Measurements from ENCODE around the gene OR6N2. TPM values are rescaled to one million over a fixed set of nuclear protein-coding genes. Genes with fewer than 3 reads are reported as not detected.

OR6N2 gene
- total RNA-seq, 1 experiment from 2014 or later, result not detected

DNA sequence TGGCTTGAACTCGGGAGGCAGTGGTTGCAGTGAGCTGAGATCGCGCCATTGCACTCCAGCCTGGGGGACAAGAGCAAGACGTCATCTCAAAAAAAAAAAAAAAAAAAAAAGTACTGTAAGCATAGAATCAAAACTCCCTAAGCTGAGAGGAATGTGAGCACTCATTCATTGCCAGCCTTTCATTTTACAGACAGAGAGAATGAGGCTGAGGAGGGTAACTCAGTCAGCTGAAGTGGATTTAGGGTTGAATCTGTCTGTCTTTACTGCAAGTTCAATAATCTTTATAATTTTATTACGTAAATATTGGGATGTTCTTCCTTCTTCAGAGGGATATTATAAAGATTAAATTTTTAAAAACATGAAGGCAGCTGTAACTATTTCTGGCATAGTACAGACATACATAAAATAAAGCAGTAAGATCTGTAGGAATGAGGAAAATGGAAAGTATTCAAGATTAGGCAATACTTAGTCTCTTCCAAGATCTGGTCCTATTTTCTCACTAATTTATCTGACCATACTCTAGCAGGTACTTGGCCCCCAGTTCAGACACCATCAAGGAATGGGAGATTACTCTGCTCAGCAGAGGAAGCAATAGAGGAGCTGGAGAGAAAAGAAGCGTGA lies 26.0 kb upstream of the OR6N2 start:
- no peak overlapping the region for H3K27ac ChIP-seq (ENCODE audit: low read depth, low read length, poor library complexity, severe bottlenecking)
- peaks cover 5% of the 10 kb centered on the region for H3K27me3 ChIP-seq (replicated peaks; ENCODE audit: insufficient read depth, low read depth, low read length, poor library complexity)
- CTCF ChIA-PET, result no interaction called here
- no peaks in the 10 kb centered on the region for H3K36me3 ChIP-seq (ENCODE audit: insufficient read depth, low read length, poor library complexity, severe bottlenecking)
- no TSS peak for BruUV-seq (replicated peaks)
- TF ChIP-seq, protein P1, sequence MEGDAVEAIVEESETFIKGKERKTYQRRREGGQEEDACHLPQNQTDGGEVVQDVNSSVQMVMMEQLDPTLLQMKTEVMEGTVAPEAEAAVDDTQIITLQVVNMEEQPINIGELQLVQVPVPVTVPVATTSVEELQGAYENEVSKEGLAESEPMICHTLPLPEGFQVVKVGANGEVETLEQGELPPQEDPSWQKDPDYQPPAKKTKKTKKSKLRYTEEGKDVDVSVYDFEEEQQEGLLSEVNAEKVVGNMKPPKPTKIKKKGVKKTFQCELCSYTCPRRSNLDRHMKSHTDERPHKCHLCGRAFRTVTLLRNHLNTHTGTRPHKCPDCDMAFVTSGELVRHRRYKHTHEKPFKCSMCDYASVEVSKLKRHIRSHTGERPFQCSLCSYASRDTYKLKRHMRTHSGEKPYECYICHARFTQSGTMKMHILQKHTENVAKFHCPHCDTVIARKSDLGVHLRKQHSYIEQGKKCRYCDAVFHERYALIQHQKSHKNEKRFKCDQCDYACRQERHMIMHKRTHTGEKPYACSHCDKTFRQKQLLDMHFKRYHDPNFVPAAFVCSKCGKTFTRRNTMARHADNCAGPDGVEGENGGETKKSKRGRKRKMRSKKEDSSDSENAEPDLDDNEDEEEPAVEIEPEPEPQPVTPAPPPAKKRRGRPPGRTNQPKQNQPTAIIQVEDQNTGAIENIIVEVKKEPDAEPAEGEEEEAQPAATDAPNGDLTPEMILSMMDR (conservative IDR thresholded peaks at IDR 0.05; ENCODE audit: low read depth, low read length), result no peak
- no peak for TF ChIP-seq EZH2 (IDR thresholded peaks at IDR 0.05; ENCODE audit: borderline replicate concordance, low read depth, low read length, poor library complexity, severe bottlenecking)
- no peaks in the 10 kb centered on the region for H3K4me1 ChIP-seq (ENCODE audit: insufficient read depth, low read length, poor library complexity, severe bottlenecking)
- H3K9me3 ChIP-seq (ENCODE audit: low read depth, low read length, poor library complexity, severe bottlenecking), result no peaks in the 10 kb centered on the region
- intact Hi-C loops (cut with micrococcal nuclease; ENCODE audit: unreplicated experiment), result no loop called here
- DNase-seq (ENCODE audit: low spot score), result no peak
- H3K4me3 ChIP-seq (ENCODE audit: low read depth, low read length, poor library complexity, severe bottlenecking), result no peak overlapping the region
- POLR2A ChIA-PET (ENCODE audit: low non-redundant PET), result no interaction called here

DNA sequence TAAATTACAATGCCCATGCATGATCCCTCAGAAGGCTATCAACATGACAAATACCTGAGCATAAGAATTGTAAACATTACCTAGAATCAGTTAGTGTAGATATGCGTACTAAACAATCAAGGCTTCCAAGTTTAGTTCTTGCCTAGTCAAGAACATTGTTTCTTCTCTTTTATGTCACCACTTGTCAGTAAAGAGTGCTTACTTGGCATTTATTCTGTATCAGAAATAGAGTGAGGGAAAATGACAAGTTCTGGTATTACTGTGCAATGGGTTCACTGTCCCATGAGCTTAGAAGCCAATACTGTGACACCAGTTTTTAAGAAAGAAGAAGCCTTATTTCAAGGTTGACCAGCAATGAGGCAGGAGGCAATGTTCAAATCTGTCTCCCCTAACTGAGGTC lies 22.7 kb upstream of the OR6N2 start:
- TF ChIP-seq EZH2 (IDR thresholded peaks at IDR 0.05; ENCODE audit: borderline replicate concordance, low read depth, low read length, poor library complexity, severe bottlenecking), result no peak
- TF ChIP-seq, protein P1 (conservative IDR thresholded peaks at IDR 0.05; ENCODE audit: low read depth, low read length), result no peak
- Histone ChIP-seq H3K27me3 (replicated peaks; ENCODE audit: insufficient read depth, low read depth, low read length, poor library complexity) (peaks cover 28% of the 10 kb centered on the region), H3K9me3 (ENCODE audit: low read depth, low read length, poor library complexity, severe bottlenecking) (no peaks in the 10 kb centered on the region), H3K36me3 (ENCODE audit: insufficient read depth, low read length, poor library complexity, severe bottlenecking) (no peaks in the 10 kb centered on the region), H3K4me1 (ENCODE audit: insufficient read depth, low read length, poor library complexity, severe bottlenecking) (no peaks in the 10 kb centered on the region), H3K4me3 (ENCODE audit: low read depth, low read length, poor library complexity, severe bottlenecking) (no peak overlapping the region), H3K27ac (ENCODE audit: low read depth, low read length, poor library complexity, severe bottlenecking) (no peak overlapping the region)
- CTCF ChIA-PET, result no interaction called here
- BruUV-seq (replicated peaks), result no TSS peak
- POLR2A ChIA-PET (ENCODE audit: low non-redundant PET), result no interaction called here
- intact Hi-C loops (cut with micrococcal nuclease; ENCODE audit: unreplicated experiment), result no loop called here
- DNase-seq (ENCODE audit: low spot score), result no peak

DNA sequence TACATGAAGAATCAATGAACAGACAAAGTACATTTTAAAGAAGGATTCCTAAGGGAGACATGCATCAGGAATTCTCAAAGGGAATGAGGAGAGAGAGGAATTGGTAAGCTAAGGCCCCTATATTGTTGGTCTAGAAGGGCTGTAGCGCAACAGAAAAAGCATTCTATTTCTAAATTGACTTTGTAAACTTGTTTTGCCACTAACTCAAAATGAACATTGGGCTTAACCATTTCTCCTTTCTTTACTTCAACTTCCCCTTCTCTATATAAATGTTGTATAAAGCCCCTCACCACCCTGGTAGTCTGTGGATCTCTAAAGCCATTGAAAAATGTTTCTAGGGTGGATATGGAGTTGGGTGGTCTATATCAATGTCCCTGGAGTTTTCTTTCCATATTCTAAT lies 20.4 kb upstream of the OR6N2 start:
- H3K27me3 ChIP-seq (replicated peaks; ENCODE audit: insufficient read depth, low read depth, low read length, poor library complexity), result peaks cover 33% of the 10 kb centered on the region
- BruUV-seq (replicated peaks), result no TSS peak
- no peaks in the 10 kb centered on the region for H3K36me3 ChIP-seq (ENCODE audit: insufficient read depth, low read length, poor library complexity, severe bottlenecking)
- no peaks in the 10 kb centered on the region for H3K9me3 ChIP-seq (ENCODE audit: low read depth, low read length, poor library complexity, severe bottlenecking)
- no peak for DNase-seq (ENCODE audit: low spot score)
- POLR2A ChIA-PET (ENCODE audit: low non-redundant PET), result no interaction called here
- intact Hi-C loops (cut with micrococcal nuclease; ENCODE audit: unreplicated experiment), result no loop called here
- CTCF ChIA-PET, result no interaction called here
- H3K4me3 ChIP-seq (ENCODE audit: low read depth, low read length, poor library complexity, severe bottlenecking), result no peak overlapping the region
- no peak overlapping the region for H3K27ac ChIP-seq (ENCODE audit: low read depth, low read length, poor library complexity, severe bottlenecking)
- H3K4me1 ChIP-seq (ENCODE audit: insufficient read depth, low read length, poor library complexity, severe bottlenecking), result no peaks in the 10 kb centered on the region
- TF ChIP-seq, protein P1 (conservative IDR thresholded peaks at IDR 0.05; ENCODE audit: low read depth, low read length), result no peak
- no peak for TF ChIP-seq EZH2 (IDR thresholded peaks at IDR 0.05; ENCODE audit: borderline replicate concordance, low read depth, low read length, poor library complexity, severe bottlenecking)

Measured in A673 (cell line).